NCI-H1694 treated with DMSO at 0.1 percent for 48 hours (cell line): ENCODE measurements around the gene GPR39.

Source experiments
- DNase-seq: peaks from one replicate; lab custom pipeline; 2025; lab: John Stamatoyannopoulos, UW

Gene GPR39

DNA sequence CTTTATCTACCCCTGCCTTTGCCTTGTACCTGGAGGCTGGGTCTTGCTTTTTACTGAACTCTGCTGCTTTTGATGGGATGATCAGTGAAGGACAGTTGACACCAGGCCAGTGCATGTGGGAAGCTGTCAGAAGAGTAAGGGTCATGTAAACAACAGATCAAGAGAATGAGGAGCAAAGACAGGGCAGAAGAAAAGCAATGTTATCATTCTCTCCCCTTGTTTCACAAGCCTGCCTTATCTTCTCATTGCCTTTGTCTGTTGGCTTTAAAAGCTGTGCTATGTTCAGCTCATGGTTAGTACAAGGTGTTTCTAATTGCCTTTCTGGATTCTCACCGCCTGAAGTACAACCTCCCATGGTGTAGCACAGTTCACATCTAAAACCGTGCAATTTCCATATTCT lies 225.8 kb downstream of the GPR39 start:
- no peak for DNase-seq

DNA sequence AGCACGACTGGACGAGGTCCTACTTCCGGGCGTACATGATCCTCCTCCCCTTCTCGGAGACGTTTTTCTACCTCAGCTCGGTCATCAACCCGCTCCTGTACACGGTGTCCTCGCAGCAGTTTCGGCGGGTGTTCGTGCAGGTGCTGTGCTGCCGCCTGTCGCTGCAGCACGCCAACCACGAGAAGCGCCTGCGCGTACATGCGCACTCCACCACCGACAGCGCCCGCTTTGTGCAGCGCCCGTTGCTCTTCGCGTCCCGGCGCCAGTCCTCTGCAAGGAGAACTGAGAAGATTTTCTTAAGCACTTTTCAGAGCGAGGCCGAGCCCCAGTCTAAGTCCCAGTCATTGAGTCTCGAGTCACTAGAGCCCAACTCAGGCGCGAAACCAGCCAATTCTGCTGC lies 228.6 kb downstream of the GPR39 start:
- DNase-seq = no peak

GRCh38 chr2:132645722-132646539 lies 229.3 kb downstream of the GPR39 start:
- DNase-seq = no peak

- no peak for DNase-seq
These were observed 230.0 kb downstream of the GPR39 start for GRCh38 chr2:132646540-132647108.

DNA sequence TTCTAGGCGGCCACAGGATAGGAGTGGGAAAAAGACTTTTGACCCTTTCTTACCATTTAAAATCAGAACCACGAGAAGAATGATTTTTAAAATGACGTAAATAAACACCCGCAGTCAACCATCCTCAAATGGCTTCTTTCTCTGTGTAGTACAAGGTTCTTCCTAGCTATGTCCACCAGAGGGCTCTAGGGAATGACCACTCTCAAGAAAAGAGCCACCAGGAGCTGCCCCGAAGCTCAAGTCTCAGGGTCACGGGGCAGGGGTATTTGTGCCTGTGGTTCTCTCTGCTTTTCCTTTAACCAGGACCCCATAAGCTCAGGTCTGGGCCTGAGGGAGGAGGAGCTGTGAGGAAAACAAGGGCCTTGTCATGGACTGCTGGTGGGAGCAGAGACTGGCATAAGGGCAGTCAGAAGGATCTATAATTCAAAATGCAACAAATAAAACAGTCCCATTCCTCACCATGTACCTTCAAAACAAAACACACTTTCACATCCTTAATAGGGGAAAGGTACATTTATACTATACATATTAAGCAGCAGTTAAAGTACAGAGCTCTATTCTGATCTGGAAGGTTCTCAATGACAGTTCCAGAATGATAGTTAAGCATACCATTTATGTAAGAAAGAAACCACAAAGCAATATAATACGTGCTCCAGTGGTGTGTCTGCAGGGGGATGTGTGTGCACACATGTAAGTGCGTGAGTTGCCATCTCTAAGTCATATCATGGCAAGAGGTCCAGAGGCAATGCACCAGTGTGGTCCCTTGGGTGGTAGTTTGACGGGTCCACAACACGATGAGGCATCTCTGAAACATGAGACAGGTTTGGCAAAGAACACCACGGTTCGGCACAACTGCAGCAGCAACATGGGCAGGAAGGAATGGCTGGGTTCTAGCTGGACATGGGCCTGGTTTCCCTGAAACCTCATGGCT lies 234.8 kb downstream of the GPR39 start:
- DNase-seq = no peak

- DNase-seq = no peak
These were observed 235.9 kb downstream of the GPR39 start for GRCh38 chr2:132652474-132652873.

DNA sequence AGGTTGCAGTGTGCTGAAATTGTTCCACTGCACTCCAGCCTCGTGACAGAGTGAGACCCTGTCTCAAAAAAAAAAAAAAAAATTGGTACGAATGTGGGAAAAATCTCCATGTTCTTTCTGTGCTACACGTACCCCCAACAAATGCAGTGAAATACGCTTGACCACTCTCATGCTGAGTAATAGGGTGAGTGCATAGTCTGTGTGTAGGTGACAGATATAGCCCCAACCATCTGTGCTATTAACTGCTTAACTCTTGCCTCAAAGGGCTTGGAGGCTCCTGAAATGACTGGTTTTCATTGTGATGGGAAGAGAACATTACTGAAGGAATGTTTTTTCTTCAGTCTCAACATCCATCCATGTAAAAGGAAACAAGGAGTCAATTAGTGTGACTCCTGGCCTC lies 237.7 kb downstream of the GPR39 start:
- DNase-seq = no peak

DNA sequence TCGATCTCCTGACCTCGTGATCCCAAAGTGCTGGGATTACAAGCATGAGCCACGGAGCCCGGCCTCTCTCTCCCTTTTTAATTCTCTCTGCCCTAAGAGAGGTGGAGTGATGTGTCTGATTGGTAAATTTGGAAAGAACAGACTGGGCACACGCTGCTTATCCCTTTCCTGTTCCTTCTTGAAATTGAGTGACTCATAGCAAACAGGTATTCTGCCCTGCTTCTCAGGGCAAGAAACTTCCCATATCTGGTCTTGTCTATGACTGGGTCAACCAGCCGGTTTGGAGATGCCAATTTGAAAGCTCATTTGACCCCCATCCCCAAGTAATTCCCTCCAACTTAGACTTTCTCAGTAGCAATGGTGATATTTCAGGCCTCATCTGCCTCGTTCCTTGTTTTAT lies 238.4 kb downstream of the GPR39 start:
- DNase-seq = no peak

- DNase-seq = no peak
These were observed 239.8 kb downstream of the GPR39 start for GRCh38 chr2:132656266-132656975.

GRCh38 chr2:132659331-132659730 lies 242.7 kb downstream of the GPR39 start:
- no peak for DNase-seq

GRCh38 chr2:132662732-132663131 lies 246.1 kb downstream of the GPR39 start:
- no peak for DNase-seq

GRCh38 chr2:132664096-132664495 lies 247.5 kb downstream of the GPR39 start:
- DNase-seq = no peak

- DNase-seq = no peak
These were observed 249.0 kb downstream of the GPR39 start for GRCh38 chr2:132665401-132666140.

GRCh38 chr2:132667706-132668105 lies 251.1 kb downstream of the GPR39 start:
- no peak for DNase-seq

- peak; percentile 44 for DNase-seq
These were observed 251.7 kb downstream of the GPR39 start for GRCh38 chr2:132668189-132668823.

- DNase-seq = no peak
These were observed 252.6 kb downstream of the GPR39 start for GRCh38 chr2:132668987-132669907.

- DNase-seq = peak; percentile 7
These were observed 253.4 kb downstream of the GPR39 start, which contains the start of gene LYPD1 for GRCh38 chr2:132669908-132670495. TSS of gene LYPD1 (minus strand) at chr2:132670205. CDS start at chr2:132669932, 273 bp downstream.

- DNase-seq = no peak
These were observed 254.0 kb downstream of the GPR39 start for GRCh38 chr2:132670496-132671150.
